Measurements from ENCODE around the gene PTH2R. TPM values are rescaled to one million over a fixed set of nuclear protein-coding genes. Genes with fewer than 3 reads are reported as not detected.
"Not testable (repeated sequence)": the region's sequence is repeated elsewhere in the genome, so short reads cannot be mapped to it uniquely, and the experiment has no call there.

PTH2R gene
- total RNA-seq, 1 donor from 2014 or later = not detected

DNA sequence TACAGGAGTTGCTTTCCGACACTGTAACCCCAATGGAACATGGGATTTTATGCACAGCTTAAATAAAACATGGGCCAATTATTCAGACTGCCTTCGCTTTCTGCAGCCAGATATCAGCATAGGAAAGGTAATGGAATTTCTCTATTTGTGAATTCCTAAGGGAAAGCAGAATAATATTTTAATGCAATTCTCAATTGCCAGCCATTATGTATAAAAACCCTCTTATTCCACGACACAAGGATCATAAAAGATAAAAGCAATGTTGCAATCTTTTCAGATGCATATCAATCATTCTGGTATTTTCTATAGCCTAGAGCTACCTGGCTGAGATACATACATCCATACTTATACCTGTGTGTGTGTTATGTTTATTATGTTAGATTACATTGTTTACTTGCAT is 31.2 kb downstream of the PTH2R start:
- intact Hi-C loops (cut with micrococcal nuclease) = no loop called here
- Histone ChIP-seq H3K27ac (replicated peaks) (no peak overlapping the region), H3K36me3 (no peaks in the 10 kb centered on the region), H3K27me3 (ENCODE audit: low read depth) (peaks cover 21% of the 10 kb centered on the region), H3K4me1 (no peaks in the 10 kb centered on the region), H3K4me3 (no peak overlapping the region), H3K9me3 (replicated peaks) (no peaks in the 10 kb centered on the region)
- DNase-seq = no peak
- TF ChIP-seq, protein P1, sequence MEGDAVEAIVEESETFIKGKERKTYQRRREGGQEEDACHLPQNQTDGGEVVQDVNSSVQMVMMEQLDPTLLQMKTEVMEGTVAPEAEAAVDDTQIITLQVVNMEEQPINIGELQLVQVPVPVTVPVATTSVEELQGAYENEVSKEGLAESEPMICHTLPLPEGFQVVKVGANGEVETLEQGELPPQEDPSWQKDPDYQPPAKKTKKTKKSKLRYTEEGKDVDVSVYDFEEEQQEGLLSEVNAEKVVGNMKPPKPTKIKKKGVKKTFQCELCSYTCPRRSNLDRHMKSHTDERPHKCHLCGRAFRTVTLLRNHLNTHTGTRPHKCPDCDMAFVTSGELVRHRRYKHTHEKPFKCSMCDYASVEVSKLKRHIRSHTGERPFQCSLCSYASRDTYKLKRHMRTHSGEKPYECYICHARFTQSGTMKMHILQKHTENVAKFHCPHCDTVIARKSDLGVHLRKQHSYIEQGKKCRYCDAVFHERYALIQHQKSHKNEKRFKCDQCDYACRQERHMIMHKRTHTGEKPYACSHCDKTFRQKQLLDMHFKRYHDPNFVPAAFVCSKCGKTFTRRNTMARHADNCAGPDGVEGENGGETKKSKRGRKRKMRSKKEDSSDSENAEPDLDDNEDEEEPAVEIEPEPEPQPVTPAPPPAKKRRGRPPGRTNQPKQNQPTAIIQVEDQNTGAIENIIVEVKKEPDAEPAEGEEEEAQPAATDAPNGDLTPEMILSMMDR (IDR thresholded peaks at IDR 0.05; ENCODE audit: borderline replicate concordance) = no peak

DNA sequence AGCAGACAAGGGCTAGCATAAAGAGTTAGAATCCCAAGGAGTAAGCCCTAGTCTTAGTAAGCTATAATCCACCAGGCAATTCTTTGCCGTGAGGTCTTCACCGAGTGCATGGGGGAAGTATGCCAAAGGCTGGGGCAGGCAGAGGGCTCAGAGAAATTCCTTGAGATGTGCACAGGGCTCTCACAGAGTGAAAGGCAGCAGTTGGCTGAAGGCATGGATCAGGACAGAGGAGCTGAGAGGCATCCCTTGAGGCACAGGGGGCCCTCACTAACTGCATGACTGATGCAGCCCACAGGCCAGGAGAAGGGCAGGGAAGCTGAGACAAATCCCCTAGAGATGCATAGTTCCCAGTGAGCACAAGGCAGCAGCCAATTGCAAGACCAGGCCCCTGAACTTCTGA is 34.1 kb downstream of the PTH2R start:
- H3K4me3 ChIP-seq = no peak overlapping the region
- no peak overlapping the region for H3K27ac ChIP-seq (replicated peaks)
- H3K9me3 ChIP-seq (replicated peaks) = no peaks in the 10 kb centered on the region
- H3K36me3 ChIP-seq = no peaks in the 10 kb centered on the region
- peaks cover 11% of the 10 kb centered on the region for H3K27me3 ChIP-seq (ENCODE audit: low read depth)
- DNase-seq = no peak
- intact Hi-C loops (cut with micrococcal nuclease) = no loop called here
- TF ChIP-seq, protein P1 (IDR thresholded peaks at IDR 0.05; ENCODE audit: borderline replicate concordance) = no peak
- no peaks in the 10 kb centered on the region for H3K4me1 ChIP-seq

- no peak overlapping the region for H3K27ac ChIP-seq (replicated peaks)
- no peaks in the 10 kb centered on the region for H3K9me3 ChIP-seq (replicated peaks)
- H3K4me3 ChIP-seq = no peak overlapping the region
- peaks cover 4% of the 10 kb centered on the region for H3K27me3 ChIP-seq (ENCODE audit: low read depth)
- no peaks in the 10 kb centered on the region for H3K4me1 ChIP-seq
- intact Hi-C loops (cut with micrococcal nuclease) = no loop called here
- no peak for DNase-seq
- H3K36me3 ChIP-seq = no peaks in the 10 kb centered on the region
- TF ChIP-seq, protein P1 (IDR thresholded peaks at IDR 0.05; ENCODE audit: borderline replicate concordance) = no peak
Observed at GRCh38 chr2:208441951-208442350, 35.4 kb downstream of the PTH2R start.

DNA sequence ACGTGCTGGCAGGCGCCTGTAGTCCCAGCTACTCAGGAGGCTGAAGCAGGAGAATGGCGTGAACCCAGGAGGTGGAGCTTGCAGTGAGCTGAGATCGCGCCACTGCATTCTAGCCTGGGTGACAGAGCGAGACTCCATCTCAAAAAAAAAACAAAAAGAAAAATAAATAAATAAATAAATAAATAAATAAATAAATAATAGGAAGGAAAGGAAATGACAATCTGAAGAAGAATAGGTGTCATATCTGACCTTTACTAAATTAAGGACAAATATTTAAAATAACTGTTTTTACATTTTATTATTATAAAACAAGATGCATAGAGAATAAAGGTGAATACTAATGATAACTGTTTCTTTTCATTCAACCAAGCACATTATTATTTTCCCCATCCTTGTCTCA is 40.9 kb downstream of the PTH2R start:
- H3K27me3 ChIP-seq (ENCODE audit: low read depth); H3K4me1 ChIP-seq; H3K27ac ChIP-seq (replicated peaks); H3K9me3 ChIP-seq (replicated peaks); intact Hi-C loops (cut with micrococcal nuclease); H3K36me3 ChIP-seq; DNase-seq; H3K4me3 ChIP-seq: not testable (repeated sequence)

DNA sequence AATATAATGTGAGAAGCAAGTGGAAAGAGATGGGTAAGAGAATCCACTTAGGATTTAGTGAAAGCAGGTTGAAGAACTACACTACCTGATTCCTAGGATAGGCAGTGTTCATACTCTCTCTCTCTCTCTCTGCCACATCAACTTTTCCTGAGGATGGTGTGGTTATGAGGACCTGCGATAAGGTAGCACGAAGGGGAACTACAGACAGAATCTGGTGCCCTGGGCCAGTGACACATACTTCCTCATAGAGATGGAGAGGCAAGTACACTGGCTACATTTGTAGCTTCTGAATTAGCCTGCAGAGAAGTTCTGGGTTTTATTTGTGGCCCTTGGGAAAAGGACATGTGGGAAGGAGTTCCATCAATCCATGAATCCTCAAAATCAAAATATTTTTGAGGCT is 44.5 kb downstream of the PTH2R start:
- no peak for DNase-seq
- TF ChIP-seq, protein P1 (IDR thresholded peaks at IDR 0.05; ENCODE audit: borderline replicate concordance) = no peak
- intact Hi-C loops (cut with micrococcal nuclease) = no loop called here
- no peaks in the 10 kb centered on the region for H3K9me3 ChIP-seq (replicated peaks)
- H3K4me1 ChIP-seq = no peaks in the 10 kb centered on the region
- H3K4me3 ChIP-seq = no peak overlapping the region
- no peak overlapping the region for H3K27ac ChIP-seq (replicated peaks)
- H3K36me3 ChIP-seq = no peaks in the 10 kb centered on the region
- H3K27me3 ChIP-seq (ENCODE audit: low read depth) = no peaks in the 10 kb centered on the region

- DNase-seq = no peak
- H3K9me3 ChIP-seq (replicated peaks) = no peaks in the 10 kb centered on the region
- TF ChIP-seq, protein P1 (IDR thresholded peaks at IDR 0.05; ENCODE audit: borderline replicate concordance) = no peak
- H3K27me3 ChIP-seq (ENCODE audit: low read depth) = no peaks in the 10 kb centered on the region
- no peaks in the 10 kb centered on the region for H3K4me1 ChIP-seq
- no peak overlapping the region for H3K4me3 ChIP-seq
- H3K36me3 ChIP-seq = no peaks in the 10 kb centered on the region
- intact Hi-C loops (cut with micrococcal nuclease) = no loop called here
- no peak overlapping the region for H3K27ac ChIP-seq (replicated peaks)
Observed at GRCh38 chr2:208454861-208455260, 48.3 kb downstream of the PTH2R start.
